Right atrium auricular region (tissue), 2 donors: ENCODE results near the gene PCBP1. TPM values are rescaled to one million over a fixed set of nuclear protein-coding genes. Genes with fewer than 3 reads are reported as not detected.
"Not testable (repeated sequence)": the region's sequence is repeated elsewhere in the genome, so short reads cannot be mapped to it uniquely, and the experiment has no call there.

Experiments used
- DNase-seq: peaks from one replicate; pipeline ENCODE4 v3.0.0-alpha.2; 2019; ENCODE audit warnings: low spot score
- H3K27ac ChIP-seq, 2 donors: fragments of 200-600 bp; sonication (generic); 1 replicate in 1 of 2; 2 replicates in 1 of 2; pipeline ENCODE4 v1.5.1; 2016 to 2019
- H3K27me3 ChIP-seq, 2 donors: fragments of 200-600 bp; sonication (generic); one replicate each; pipeline versions ENCODE4 v1.5.1 to v1.6.0; 2017 to 2019
- H3K36me3 ChIP-seq: fragments of 200-600 bp; sonication (generic); one replicate; pipeline ENCODE4 v1.5.1; 2016
- H3K4me1 ChIP-seq, 2 donors: fragments of 200-600 bp; sonication (generic); one replicate each; pipeline versions ENCODE4 v1.5.1 to v1.6.0; 2017 to 2019
- H3K4me3 ChIP-seq, 2 donors: fragments of 200-600 bp; sonication (generic); 1 replicate in 1 of 2; 2 replicates in 1 of 2; pipeline ENCODE4 v1.5.1; 2017 to 2019; ENCODE audit warnings: mild to moderate bottlenecking in 1 of 2, moderate library complexity in 1 of 2
- H3K9me3 ChIP-seq, 2 donors: fragments of 200-600 bp; sonication (generic); one replicate each; pipeline ENCODE4 v1.5.1; 2019
- total RNA-seq, 2 donors: library from RNA; depleted of rRNA; stranded (reverse); fragments of >200 nt; gene quantifications; one replicate each; pipeline ENCODE4 v1.1.0, GENCODE V29; 2016
- TF ChIP-seq, protein P1 (sequence below), 2 donors: fragments of 200-600 bp; sonication (generic); IDR thresholded peaks; one replicate each; pipeline ENCODE4 v1.5.1; 2019; ENCODE audit warnings: antibody characterized with exemption in 2 of 2

PCBP1 gene
- total RNA-seq, 2 donors from 2014 or later: 121 to 147 TPM

- peaks cover 0 to 34% of the 10 kb centered on the region in 2 donors for H3K4me1 ChIP-seq
Measured at GRCh38 chr2:70123829-70124116, 36.5 kb downstream of the PCBP1 start.

GRCh38 chr2:70124983-70125480 is 37.8 kb downstream of the PCBP1 start:
- TF ChIP-seq, protein P1, sequence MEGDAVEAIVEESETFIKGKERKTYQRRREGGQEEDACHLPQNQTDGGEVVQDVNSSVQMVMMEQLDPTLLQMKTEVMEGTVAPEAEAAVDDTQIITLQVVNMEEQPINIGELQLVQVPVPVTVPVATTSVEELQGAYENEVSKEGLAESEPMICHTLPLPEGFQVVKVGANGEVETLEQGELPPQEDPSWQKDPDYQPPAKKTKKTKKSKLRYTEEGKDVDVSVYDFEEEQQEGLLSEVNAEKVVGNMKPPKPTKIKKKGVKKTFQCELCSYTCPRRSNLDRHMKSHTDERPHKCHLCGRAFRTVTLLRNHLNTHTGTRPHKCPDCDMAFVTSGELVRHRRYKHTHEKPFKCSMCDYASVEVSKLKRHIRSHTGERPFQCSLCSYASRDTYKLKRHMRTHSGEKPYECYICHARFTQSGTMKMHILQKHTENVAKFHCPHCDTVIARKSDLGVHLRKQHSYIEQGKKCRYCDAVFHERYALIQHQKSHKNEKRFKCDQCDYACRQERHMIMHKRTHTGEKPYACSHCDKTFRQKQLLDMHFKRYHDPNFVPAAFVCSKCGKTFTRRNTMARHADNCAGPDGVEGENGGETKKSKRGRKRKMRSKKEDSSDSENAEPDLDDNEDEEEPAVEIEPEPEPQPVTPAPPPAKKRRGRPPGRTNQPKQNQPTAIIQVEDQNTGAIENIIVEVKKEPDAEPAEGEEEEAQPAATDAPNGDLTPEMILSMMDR (IDR thresholded peaks at IDR 0.05): no peak
- Histone ChIP-seq H3K4me1 (peaks cover 0 to 34% of the 10 kb centered on the region in 2 donors), H3K36me3 (no peaks in the 10 kb centered on the region), H3K9me3 (no peaks in the 10 kb centered on the region), H3K27me3 (no peaks in the 10 kb centered on the region), H3K4me3 (peak overlapping the region; percentile 40 to 65), H3K27ac (peak overlapping the region; percentile 98 to 99)
- peak; percentile 72 for DNase-seq

More at GRCh38 chr2:70123829-70124116, 36.5 kb downstream of the PCBP1 start:
- TF ChIP-seq, protein P1 (IDR thresholded peaks at IDR 0.05): no peak
- no peaks in the 10 kb centered on the region for H3K9me3 ChIP-seq
- no peak for DNase-seq
- peak overlapping the region; percentile 40 to 65 for H3K4me3 ChIP-seq
- no peaks in the 10 kb centered on the region for H3K27me3 ChIP-seq
- peak overlapping the region; percentile 98 to 99 for H3K27ac ChIP-seq
- no peaks in the 10 kb centered on the region for H3K36me3 ChIP-seq

DNA sequence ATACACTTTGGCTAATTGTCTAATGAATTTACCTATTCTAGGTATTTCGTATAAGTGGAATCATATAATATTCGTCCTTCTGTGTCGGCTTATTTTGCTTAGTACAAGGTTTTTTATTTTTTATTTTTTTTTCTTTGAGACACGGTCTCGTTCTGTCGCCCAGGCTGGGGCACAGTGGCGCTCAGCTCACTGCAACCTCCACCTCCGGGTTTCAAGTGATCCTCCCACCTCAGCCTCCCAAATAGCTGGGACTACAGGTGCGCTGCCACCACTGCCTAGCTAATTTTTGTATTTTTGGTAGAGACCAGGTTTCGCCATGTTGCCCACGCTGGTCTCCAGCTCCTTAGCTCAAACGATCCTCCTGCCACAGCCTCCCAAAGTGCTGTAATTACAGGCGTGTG is 38.2 kb downstream of the PCBP1 start:
- DNase-seq: no peak
- Histone ChIP-seq H3K36me3 (no peaks in the 10 kb centered on the region), H3K4me3 (peak overlapping the region; percentile 40 to 65), H3K4me1 (peaks cover 0 to 34% of the 10 kb centered on the region in 2 donors), H3K27ac (peak overlapping the region; percentile 98 to 99), H3K9me3 (no peaks in the 10 kb centered on the region), H3K27me3 (no peaks in the 10 kb centered on the region)
- TF ChIP-seq, protein P1 (IDR thresholded peaks at IDR 0.05): no peak

GRCh38 chr2:70126413-70126812 is 39.1 kb downstream of the PCBP1 start:
- Histone ChIP-seq H3K27me3 (no peaks in the 10 kb centered on the region), H3K36me3 (no peaks in the 10 kb centered on the region), H3K9me3 (no peaks in the 10 kb centered on the region), H3K4me3 (no peak overlapping the region), H3K4me1 (peaks cover 0 to 36% of the 10 kb centered on the region in 2 donors), H3K27ac (peak overlapping the region in 1 of 2 donors; percentile 3)
- TF ChIP-seq, protein P1 (IDR thresholded peaks at IDR 0.05): no peak
- no peak for DNase-seq

GRCh38 chr2:70128005-70128404 is 40.7 kb downstream of the PCBP1 start:
- no peaks in the 10 kb centered on the region for H3K9me3 ChIP-seq
- no peak overlapping the region for H3K27ac ChIP-seq
- no peaks in the 10 kb centered on the region for H3K27me3 ChIP-seq
- DNase-seq: no peak
- TF ChIP-seq, protein P1 (IDR thresholded peaks at IDR 0.05): no peak
- no peak overlapping the region for H3K4me3 ChIP-seq
- H3K4me1 ChIP-seq: peaks cover 0 to 51% of the 10 kb centered on the region in 2 donors
- H3K36me3 ChIP-seq: no peaks in the 10 kb centered on the region

DNA sequence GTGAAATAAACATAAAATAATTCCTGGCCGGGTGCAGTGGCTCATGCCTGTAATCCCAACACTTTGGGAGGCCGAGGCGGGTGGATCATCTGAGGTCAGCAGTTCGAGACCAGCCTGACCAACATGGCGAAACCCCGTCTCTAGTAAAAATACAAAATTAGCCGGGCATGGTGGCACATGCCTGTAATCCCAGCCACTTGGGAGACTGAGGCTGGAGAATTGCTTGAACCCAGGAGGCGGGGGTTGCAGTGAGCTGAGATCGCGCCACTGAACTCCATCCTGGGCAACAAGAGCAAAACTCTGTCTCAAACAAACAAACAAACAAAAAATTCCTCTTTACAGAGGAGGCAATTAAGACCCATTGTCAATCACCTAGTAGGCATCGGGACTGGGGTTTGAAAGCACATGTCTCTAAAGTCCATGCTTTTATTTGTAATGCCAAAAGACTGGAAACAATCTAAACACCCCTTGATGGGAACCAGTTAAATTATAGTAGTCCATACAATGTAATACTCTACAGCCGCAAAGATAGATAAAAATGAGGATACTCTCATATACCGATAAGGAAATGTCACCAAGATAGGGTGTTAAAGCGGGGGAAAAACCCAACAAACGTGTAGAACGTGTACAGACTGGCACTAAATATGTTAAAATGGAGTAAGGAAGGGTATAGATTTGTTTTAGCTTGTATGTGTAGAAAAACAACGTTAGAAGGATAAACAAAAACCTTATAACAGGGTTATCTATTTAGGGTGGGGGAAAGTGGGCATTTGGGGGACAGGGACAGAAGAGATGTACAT is 44.3 kb downstream of the PCBP1 start:
- not testable (repeated sequence) for DNase-seq, H3K9me3 ChIP-seq, H3K36me3 ChIP-seq, H3K27me3 ChIP-seq
- Histone ChIP-seq H3K4me3 (peak overlapping the region in 1 of 2 donors; percentile 39), H3K27ac (peak overlapping the region; percentile 91 to 92), H3K4me1 (peaks cover 0 to 53% of the 10 kb centered on the region in 2 donors)
